Fibroblast of skin of left biceps (primary cell): ENCODE results near the gene SERPINA3.
"Not testable (repeated sequence)": the region's sequence is repeated elsewhere in the genome, so short reads cannot be mapped to it uniquely, and the experiment has no call there.

Experiments used
- DNase-seq, 2 experiments: peaks; one replicate each; pipeline ENCODE4 v3.0.0-alpha.2; 2013; ENCODE audit warnings: low read depth in 2 of 2

Gene SERPINA3

DNA sequence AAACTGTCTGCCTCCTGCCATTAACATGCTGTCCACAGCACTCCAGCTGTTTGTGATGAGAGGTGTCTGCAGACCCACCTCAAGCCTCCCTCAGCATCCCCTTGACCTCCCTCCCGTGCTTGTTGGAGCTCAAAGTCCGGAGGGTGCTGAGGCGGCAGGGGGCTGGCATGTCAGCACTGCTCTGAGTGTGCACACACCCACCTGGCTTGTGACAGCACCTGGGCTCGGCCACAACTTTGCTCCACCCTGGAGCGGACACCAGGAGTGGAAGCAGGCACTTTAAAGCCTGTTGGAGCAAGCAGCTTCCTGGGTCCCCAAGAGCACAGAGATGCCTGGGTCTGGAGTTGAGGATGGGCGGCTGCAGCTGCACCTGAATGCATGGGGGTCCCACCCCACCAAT lies 20.9 kb downstream of the SERPINA3 start:
- no peak for DNase-seq

DNA sequence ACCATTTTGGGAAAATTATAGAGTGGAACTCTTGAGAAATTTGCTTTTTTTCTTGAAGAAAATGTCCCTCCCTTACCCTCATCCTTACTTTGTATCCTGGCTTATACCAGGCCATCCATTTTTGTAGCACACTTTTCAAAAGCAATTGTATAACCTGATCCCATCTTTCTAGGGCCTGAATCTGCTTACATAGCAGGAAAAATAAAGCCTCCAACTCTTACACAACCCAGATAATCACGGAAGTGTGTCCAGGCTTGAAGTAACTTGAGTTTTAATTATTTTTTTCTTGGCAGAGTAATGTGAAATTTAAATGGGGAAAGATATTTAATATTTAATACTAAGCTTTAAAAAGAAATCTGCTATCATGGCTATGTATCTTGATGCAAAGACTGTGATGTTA lies 23.0 kb downstream of the SERPINA3 start:
- no peak for DNase-seq

- DNase-seq = no peak
Measured at GRCh38 chr14:94636744-94637412, 24.7 kb downstream of the SERPINA3 start.

GRCh38 chr14:94637814-94638213 lies 25.6 kb downstream of the SERPINA3 start:
- DNase-seq = not testable (repeated sequence)

- no peak for DNase-seq
Measured at GRCh38 chr14:94638339-94638738, 26.1 kb downstream of the SERPINA3 start.

- DNase-seq = no peak
Measured at GRCh38 chr14:94638961-94639817, 27.0 kb downstream of the SERPINA3 start.

DNA sequence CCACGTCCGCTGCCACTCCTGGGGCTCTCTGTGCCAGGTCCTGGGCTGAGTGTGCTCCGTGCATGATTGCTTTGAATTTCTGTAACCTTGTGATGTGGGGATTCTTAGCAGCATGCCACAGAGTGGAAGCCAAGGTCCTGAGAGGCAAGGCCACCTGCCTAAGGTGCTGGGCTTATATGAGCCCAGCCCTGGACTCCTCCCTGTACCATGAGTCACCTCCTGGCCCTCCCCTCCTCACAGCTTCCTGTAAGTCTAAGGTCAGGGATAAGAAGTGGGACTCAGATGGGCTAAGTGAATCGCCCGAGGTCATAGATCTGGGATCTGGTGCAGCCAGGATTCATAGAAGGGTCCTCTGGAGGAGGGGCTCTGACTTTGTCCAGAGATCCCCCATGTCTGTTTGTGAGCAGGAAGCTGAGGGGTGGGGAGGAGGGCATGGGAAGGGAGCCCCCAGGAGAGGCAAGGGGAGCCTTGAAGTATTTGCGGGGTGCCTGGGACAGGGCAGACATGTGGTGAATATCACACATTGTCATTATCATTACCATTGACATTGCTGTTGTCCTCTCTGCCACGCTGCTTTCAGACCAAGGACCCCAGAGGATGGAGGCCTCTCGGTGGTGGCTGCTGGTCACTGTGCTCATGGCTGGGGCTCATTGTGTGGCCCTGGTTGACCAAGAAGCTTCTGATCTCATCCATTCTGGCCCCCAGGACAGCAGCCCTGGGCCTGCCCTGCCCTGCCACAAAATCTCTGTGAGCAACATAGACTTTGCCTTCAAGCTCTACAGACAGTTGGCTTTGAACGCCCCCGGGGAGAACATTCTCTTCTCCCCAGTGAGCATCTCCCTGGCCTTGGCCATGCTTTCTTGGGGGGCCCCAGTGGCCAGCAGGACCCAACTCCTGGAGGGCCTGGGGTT lies 28.8 kb downstream of the SERPINA3 start:
- no peak for DNase-seq

- DNase-seq = no peak
Measured at GRCh38 chr14:94641632-94641955, 29.4 kb downstream of the SERPINA3 start.

GRCh38 chr14:94643316-94644101 lies 31.3 kb downstream of the SERPINA3 start:
- DNase-seq = no peak

DNA sequence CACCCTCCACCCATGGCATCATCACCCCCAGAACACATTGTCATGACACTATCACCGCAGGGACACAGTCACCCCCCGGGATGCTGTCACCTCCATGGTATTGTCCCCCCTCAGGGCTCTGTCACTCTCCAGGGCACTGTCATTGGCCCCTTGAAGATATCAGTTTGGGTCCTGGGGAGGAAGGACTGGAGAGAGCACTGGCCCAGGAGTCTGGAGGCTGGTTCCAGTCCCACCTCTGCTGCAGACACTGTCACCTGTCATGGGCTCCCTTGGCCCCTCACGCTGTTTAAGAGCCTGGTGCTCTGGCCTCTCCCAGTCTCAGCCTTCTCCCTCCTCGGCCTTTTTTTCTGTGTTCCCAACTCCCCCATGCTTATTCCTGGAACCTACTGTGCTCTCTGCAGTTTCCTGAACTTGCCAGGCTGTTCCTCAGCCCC lies 31.9 kb downstream of the SERPINA3 start:
- no peak for DNase-seq

DNA sequence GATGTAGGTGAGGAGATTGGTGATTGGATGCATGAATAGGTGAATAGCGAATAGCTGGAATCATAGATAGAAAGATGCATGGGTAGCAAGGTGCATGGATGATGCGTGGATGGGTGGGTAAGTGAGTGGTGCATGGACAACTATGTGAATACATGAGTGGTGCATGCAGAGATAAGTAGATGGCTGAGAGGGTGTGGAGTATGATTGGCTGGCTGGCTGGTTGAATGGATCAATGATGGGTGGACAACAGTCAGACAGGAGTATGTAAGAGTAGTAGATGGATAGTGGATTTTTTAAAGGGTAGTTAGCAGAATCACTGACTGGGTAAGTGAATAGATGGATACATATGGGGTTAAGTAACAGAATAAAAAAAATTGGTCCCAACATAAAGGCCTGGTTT lies 33.9 kb downstream of the SERPINA3 start:
- no peak for DNase-seq

- DNase-seq = no peak
Measured at GRCh38 chr14:94646481-94646880, 34.3 kb downstream of the SERPINA3 start.

GRCh38 chr14:94648801-94649200 lies 36.6 kb downstream of the SERPINA3 start:
- DNase-seq = no peak

DNA sequence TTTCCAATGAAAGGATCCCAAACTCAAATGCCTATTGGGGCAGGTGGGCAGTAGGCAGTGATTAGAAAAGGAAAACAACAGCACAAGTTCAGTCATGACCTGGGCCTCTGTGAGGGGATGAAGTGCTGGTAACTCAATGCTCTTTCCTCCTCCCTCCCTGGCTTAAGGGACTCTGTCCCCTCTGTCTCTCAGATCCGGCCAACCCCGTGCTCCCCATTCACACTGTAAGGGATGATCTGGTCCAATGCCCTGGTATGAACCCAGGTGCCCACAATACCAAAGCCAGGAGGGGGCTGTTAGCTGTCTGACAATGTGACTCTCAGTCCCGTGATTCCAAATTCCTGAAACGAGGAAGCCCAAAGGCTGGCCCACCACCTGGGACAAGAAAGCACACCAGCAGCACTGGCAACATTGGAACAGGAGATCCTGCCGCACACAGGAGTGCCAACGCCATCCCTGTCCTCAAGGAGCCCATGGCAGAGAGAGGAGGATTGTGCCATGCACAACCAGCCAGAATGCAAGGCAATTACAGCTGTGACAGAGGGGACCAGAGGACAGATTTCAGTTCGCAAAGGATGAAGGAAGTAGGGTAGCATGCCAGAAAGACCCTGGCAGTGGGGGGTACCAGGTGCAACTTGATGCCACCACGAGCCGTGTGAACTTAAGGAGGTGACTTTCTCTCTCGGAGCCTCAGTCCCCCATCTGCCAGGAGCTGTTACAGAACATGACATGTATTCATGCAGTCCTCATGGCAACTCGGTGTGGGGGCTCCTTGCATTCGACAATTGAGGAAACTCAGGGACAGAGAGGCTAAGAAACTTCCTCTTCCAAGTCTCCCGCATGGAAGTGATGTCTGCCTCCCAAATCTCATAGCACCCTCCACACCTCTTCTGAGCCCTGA lies 37.6 kb downstream of the SERPINA3 start:
- DNase-seq = no peak

DNA sequence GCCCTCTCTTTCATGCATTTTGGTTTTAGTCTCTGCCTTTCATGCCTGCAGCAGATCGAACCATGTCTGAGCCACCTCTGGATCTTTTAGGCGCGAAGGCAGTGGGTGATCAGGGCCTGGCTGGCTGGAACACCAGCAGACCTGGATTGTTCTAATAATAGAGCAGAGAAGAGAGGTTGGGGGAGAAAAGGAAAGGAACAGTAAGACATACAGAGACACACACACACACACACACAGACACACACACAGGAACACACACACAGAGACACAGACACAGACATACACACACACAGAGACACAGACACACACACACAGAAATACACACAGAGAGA lies 38.2 kb downstream of the SERPINA3 start:
- no peak for DNase-seq

- DNase-seq = no peak
Measured at GRCh38 chr14:94650806-94651805, 38.9 kb downstream of the SERPINA3 start.

DNA sequence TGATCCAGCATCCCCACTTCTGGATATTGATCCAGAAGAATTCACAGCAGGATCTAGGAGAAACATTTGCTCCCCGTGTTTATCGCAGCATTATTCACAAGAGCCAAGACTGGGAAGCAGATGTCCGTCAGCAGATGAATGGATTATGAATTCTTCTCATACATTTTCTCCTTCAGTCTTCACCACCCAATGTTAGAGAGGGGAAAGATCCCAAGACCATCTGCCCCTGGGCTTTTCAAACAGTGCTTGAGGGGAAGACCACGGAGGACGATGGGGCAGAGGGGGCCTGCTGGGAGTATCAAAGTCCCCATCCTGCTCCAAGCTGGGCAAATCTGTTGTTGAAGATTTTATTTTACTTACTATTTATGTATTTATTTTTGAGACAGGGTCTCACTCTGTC lies 41.1 kb downstream of the SERPINA3 start:
- no peak for DNase-seq

DNA sequence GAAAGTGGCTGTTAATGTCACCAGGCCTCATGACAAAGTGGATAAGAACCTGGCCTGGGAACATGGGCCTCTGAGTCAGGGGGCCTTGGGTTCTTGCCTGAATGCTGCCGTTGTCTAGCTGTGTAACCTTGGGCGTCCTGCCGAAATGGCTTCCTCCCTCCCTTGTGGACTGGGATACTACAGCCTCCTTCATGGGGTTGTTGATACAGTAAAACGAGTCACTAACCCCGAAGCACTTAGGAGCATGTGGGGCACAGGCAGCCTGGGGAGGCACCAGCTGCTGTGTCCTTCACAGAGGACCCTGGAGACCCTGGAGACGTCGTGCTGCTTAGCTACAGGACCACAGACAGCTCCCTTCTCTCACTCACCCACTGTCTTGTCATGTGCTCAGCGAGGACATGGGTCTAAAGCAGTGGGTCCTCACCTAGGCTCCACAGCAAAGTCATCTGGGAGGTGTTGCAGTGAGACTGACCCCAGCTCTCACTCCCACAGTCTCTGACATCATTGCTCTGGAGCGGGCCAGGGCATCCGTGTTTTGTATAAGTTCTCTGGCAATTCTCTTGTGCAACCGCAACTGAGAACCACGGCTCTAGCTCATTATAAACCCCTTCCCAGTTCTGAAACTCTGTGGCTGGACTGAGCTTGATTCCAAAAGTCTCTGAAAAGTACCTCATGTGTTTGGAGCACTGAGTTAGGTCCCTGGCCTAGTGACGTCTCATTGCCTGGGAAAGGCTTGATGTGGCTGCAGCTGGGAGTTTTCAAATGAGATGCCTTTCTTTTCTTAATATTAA lies 42.1 kb downstream of the SERPINA3 start:
- no peak for DNase-seq
